Astrocyte of the spinal cord (primary cell): ENCODE results near the gene PKM.

Experiments used
- DNase-seq: peaks from one replicate; pipeline ENCODE4 v3.0.0; 2011; ENCODE audit warnings: low read depth, low spot score
- H3K4me3 ChIP-seq: 2 replicates; pipeline ENCODE4 v1.5.1; 2011; ENCODE audit warnings: low read depth, mild to moderate bottlenecking, low read length, moderate library complexity
- in situ Hi-C: cut with HindIII; loops from 2 replicates; pipeline ENCODE4 v1.10.0; 2017; ENCODE audit warnings: low sequenced_read_pairs
- TF ChIP-seq, protein P1 (sequence below): IDR thresholded peaks from 2 replicates; pipeline ENCODE4 v1.5.1; 2012; ENCODE audit warnings: low read depth, mild to moderate bottlenecking, low read length, inconsistent platforms

Gene PKM

DNA sequence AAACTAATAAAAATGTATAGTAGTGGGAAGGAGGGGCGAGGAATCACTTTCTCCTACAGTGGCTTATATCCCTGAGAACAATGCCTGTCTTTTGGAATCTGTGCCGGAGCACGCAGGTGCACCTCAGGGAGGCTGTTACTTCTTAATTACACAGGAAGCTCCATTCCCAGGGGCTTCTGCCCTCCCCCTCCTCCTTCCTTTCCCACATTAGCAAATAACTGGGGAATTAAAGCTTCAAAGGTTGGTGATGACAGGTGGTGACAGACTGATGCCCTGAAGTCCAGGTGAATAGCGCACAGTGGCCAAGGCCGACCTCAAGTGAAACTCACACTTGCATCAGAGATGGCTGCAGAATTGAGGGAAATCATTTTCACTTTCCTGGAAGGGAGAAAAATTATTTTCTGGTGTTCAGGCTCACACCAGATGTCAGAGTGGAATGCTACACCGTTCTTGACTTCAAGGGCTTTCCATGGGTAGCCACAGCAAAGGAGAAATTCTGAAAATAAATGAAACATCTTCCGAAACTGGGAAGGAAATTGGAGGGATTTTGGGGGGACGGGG, 37.1 kb downstream of the PKM start:
- DNase-seq: no peak
- TF ChIP-seq, protein P1, sequence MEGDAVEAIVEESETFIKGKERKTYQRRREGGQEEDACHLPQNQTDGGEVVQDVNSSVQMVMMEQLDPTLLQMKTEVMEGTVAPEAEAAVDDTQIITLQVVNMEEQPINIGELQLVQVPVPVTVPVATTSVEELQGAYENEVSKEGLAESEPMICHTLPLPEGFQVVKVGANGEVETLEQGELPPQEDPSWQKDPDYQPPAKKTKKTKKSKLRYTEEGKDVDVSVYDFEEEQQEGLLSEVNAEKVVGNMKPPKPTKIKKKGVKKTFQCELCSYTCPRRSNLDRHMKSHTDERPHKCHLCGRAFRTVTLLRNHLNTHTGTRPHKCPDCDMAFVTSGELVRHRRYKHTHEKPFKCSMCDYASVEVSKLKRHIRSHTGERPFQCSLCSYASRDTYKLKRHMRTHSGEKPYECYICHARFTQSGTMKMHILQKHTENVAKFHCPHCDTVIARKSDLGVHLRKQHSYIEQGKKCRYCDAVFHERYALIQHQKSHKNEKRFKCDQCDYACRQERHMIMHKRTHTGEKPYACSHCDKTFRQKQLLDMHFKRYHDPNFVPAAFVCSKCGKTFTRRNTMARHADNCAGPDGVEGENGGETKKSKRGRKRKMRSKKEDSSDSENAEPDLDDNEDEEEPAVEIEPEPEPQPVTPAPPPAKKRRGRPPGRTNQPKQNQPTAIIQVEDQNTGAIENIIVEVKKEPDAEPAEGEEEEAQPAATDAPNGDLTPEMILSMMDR: no peak
- no peak overlapping the region for H3K4me3 ChIP-seq
- in situ Hi-C loops: no loop called here

DNA sequence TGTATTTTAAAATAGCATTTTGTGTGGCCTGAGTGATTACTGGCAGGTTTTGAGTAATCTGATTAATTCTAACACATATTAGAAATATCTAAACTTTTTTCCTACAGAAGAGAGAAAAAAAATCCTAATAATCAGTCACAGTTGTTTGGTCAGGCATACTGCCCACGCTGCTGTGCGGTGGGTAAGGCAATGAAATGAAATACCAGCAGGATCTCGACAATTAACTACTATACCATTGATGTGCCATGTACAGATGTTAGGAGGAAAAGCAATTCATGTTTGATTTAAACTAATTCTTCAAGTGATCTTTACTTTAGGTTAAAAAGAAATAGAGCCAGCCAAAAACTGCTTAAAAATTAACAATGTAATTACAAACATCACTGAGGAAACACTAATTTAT, 38.6 kb downstream of the PKM start:
- DNase-seq: no peak
- in situ Hi-C loops: no loop called here
- H3K4me3 ChIP-seq: no peak overlapping the region
- TF ChIP-seq, protein P1: no peak

DNA sequence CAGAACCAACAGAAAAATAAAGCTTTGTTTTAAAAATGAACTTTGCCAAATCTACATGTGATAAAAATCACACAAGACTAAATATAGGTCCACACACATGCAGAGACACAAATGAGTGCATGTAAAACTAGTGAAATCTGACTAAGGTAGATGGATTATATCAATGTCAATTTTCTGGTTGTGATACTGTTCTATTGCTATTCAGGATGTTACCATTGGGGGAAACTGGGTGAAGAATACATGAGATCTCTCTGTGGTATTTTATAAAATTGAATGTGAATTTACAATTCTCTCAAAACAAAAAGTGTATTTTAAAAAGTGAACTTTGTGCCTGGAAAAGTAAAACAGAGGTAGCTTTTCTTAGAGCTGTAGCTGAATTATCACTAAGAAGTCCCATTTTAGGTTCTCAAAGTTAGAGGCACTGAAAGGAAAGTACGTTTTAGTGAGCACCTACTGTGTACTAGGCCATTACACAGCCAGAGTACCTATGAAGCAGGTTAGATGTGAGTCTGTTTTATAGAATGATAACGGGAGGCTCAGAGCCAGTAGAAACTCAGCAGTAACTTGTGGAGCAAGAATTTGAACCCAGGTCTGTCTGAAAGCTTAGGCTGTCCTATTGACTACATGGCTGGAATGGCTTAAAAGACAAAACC, 41.6 kb downstream of the PKM start:
- no peak overlapping the region for H3K4me3 ChIP-seq
- TF ChIP-seq, protein P1: no peak
- in situ Hi-C loops: no loop called here
- DNase-seq: no peak

DNA sequence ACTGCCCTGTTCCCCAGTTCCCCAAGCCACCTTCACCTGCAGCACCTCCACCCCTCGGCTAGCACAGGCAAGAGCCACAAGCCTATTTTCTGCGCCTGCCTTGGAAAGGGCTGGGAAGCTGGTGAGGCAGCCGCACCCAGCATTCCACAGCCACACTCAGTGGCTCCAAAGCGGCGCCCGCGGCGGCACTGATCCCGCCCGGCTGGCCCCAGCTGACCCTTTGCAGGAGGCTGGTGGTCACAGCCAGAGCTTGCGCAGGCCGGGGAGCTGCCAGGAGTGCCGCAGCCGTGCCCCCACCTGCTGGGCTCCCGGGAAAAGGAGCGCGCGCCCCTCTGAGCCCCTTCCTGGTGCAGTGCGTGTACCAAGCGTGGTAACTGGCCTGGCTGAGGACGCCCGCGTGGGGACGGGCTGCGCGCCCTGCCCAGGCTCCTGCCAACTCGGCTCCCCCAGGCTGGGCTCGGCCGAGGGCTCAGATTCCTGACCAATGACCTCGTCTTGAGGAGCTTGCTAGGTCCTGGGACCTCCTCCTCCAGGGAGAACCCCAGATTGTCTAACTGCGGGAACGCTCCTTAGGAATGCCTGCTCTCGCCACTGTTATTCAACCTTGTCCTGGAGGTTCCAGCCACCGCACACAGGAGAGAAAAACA, 46.7 kb downstream of the PKM start:
- peak overlapping the region; percentile 18 for H3K4me3 ChIP-seq
- TF ChIP-seq, protein P1: no peak
- peak; percentile 35 for DNase-seq
- in situ Hi-C loops: no loop called here

DNA sequence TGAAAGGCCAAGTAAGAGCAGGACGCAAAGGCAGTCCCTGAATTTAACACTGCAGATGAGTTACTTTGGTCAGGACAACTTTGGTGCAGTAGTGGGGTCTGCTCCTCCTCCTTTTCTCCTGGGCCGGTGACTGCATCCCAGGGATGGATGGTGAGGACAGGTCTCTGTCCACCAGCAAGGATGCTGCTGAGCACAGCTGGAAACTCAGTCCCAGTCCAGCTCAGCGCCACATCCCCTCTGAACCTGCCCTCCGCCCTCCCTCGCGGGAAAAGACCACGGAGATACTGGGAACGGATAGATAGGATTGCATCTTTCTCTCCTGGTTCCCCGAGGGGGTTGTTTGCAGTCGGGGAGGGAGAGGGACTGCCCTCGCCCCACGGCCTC, 47.2 kb downstream of the PKM start:
- TF ChIP-seq, protein P1: no peak
- no peak overlapping the region for H3K4me3 ChIP-seq
- in situ Hi-C loops: no loop called here
- no peak for DNase-seq

DNA sequence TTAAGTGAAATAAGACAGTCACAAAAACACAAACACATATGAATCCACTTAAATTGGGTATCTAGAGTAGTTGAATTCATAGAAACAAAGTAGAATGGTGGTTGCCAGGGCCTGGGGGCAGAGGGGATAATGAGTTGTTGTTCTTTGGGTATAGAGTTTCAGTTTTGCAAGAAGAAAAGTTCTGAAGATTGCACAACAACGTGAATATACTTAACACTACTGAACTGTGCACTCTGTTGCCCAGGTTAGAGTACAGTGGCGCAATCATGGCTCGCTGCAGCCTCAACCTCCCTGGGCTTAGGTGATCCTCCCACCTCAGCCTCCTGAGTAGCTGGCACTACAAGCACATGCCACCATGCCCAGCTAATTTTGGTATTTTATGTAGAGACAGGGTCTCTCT, 48.3 kb downstream of the PKM start:
- in situ Hi-C loops: no loop called here
- TF ChIP-seq, protein P1: no peak
- no peak for DNase-seq
- H3K4me3 ChIP-seq: no peak overlapping the region
